Measurements from ENCODE around the gene ARF1.

Gene ARF1

GRCh38 chr1:228117335-228117734, 34.8 kb downstream of the ARF1 start:
- H3K79me2 ChIP-seq (ENCODE audit: insufficient read depth, low read length): no peaks in the 10 kb centered on the region
- no peak overlapping the region for H2AFZ ChIP-seq (ENCODE audit: low read depth, low read length, severe bottlenecking)
- no peaks in the 10 kb centered on the region for H3K27me3 ChIP-seq (ENCODE audit: low read length)
- H3K36me3 ChIP-seq (ENCODE audit: low read length): no peaks in the 10 kb centered on the region
- TF ChIP-seq, protein P1, sequence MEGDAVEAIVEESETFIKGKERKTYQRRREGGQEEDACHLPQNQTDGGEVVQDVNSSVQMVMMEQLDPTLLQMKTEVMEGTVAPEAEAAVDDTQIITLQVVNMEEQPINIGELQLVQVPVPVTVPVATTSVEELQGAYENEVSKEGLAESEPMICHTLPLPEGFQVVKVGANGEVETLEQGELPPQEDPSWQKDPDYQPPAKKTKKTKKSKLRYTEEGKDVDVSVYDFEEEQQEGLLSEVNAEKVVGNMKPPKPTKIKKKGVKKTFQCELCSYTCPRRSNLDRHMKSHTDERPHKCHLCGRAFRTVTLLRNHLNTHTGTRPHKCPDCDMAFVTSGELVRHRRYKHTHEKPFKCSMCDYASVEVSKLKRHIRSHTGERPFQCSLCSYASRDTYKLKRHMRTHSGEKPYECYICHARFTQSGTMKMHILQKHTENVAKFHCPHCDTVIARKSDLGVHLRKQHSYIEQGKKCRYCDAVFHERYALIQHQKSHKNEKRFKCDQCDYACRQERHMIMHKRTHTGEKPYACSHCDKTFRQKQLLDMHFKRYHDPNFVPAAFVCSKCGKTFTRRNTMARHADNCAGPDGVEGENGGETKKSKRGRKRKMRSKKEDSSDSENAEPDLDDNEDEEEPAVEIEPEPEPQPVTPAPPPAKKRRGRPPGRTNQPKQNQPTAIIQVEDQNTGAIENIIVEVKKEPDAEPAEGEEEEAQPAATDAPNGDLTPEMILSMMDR (IDR thresholded peaks at IDR 0.05; ENCODE audit: insufficient read depth, low read length, poor library complexity, severe bottlenecking): no peak
- no peak for TF ChIP-seq EZH2phosphoT487 (conservative IDR thresholded peaks at IDR 0.05; ENCODE audit: low read length)
- no peak overlapping the region for H3K27ac ChIP-seq (ENCODE audit: low read depth, low read length)
- no peak overlapping the region for H3K4me2 ChIP-seq (ENCODE audit: low read depth, low read length, poor library complexity, severe bottlenecking)
- H3K9me3 ChIP-seq (ENCODE audit: insufficient read depth, low read length): peaks cover 11% of the 10 kb centered on the region; the same call in 1 of the 2 replicates
- H4K20me1 ChIP-seq (ENCODE audit: low read depth, low read length): no peaks in the 10 kb centered on the region
- no peaks in the 10 kb centered on the region for H3K9me2 ChIP-seq (replicated peaks; ENCODE audit: insufficient read depth, low read length)
- H3F3A ChIP-seq (ENCODE audit: insufficient read depth): no peaks in the 10 kb centered on the region
- no peak overlapping the region for H3K4me3 ChIP-seq (ENCODE audit: insufficient read depth, low read length, poor library complexity, severe bottlenecking)
- no peak overlapping the region for H3K9ac ChIP-seq (ENCODE audit: low read length)

- H3K27me3 ChIP-seq (ENCODE audit: low read length): no peaks in the 10 kb centered on the region
- H3K9ac ChIP-seq (ENCODE audit: low read length): no peak overlapping the region
- H3F3A ChIP-seq (ENCODE audit: insufficient read depth): no peaks in the 10 kb centered on the region
- H3K27ac ChIP-seq (ENCODE audit: low read depth, low read length): no peak overlapping the region
- H3K9me2 ChIP-seq (replicated peaks; ENCODE audit: insufficient read depth, low read length): no peaks in the 10 kb centered on the region
- no peaks in the 10 kb centered on the region for H4K20me1 ChIP-seq (ENCODE audit: low read depth, low read length)
- no peak overlapping the region for H3K4me2 ChIP-seq (ENCODE audit: low read depth, low read length, poor library complexity, severe bottlenecking)
- no peaks in the 10 kb centered on the region for H3K36me3 ChIP-seq (ENCODE audit: low read length)
- no peak for TF ChIP-seq EZH2phosphoT487 (conservative IDR thresholded peaks at IDR 0.05; ENCODE audit: low read length)
- TF ChIP-seq, protein P1 (IDR thresholded peaks at IDR 0.05; ENCODE audit: insufficient read depth, low read length, poor library complexity, severe bottlenecking): no peak
- no peaks in the 10 kb centered on the region for H3K79me2 ChIP-seq (ENCODE audit: insufficient read depth, low read length)
- no peak overlapping the region for H2AFZ ChIP-seq (ENCODE audit: low read depth, low read length, severe bottlenecking)
- peaks cover 11% of the 10 kb centered on the region; the same call in 1 of the 2 replicates for H3K9me3 ChIP-seq (ENCODE audit: insufficient read depth, low read length)
- H3K4me3 ChIP-seq (ENCODE audit: insufficient read depth, low read length, poor library complexity, severe bottlenecking): no peak overlapping the region
Observed at GRCh38 chr1:228118040-228118439, 35.5 kb downstream of the ARF1 start.

DNA sequence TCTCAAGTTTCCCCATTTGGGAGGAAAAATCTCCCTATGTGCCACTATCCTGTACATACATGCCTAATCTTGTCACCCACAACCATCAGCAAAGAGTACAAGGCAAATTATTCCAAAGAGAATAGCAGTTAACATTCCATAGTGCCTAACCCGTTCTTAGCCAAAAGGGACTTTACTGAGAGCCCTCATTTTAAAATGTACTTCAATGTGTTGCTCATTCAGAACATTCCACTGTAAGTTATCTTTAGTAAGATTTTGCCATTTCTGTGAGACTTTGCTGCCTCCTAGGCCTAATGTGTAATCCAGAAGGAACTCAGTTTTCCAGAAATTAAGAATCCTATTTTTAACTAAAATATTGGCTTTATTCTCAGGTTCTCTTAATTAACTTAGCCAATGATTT, 37.8 kb downstream of the ARF1 start:
- H3K4me3 ChIP-seq (ENCODE audit: insufficient read depth, low read length, poor library complexity, severe bottlenecking): no peak overlapping the region
- H3K4me2 ChIP-seq (ENCODE audit: low read depth, low read length, poor library complexity, severe bottlenecking): no peak overlapping the region
- no peaks in the 10 kb centered on the region for H4K20me1 ChIP-seq (ENCODE audit: low read depth, low read length)
- no peaks in the 10 kb centered on the region for H3F3A ChIP-seq (ENCODE audit: insufficient read depth)
- H3K27ac ChIP-seq (ENCODE audit: low read depth, low read length): no peak overlapping the region
- H3K9ac ChIP-seq (ENCODE audit: low read length): no peak overlapping the region
- H3K9me3 ChIP-seq (ENCODE audit: insufficient read depth, low read length): peaks cover 11% of the 10 kb centered on the region; the same call in 1 of the 2 replicates
- no peaks in the 10 kb centered on the region for H3K79me2 ChIP-seq (ENCODE audit: insufficient read depth, low read length)
- no peaks in the 10 kb centered on the region for H3K9me2 ChIP-seq (replicated peaks; ENCODE audit: insufficient read depth, low read length)
- no peaks in the 10 kb centered on the region for H3K27me3 ChIP-seq (ENCODE audit: low read length)
- TF ChIP-seq EZH2phosphoT487 (conservative IDR thresholded peaks at IDR 0.05; ENCODE audit: low read length): no peak
- no peaks in the 10 kb centered on the region for H3K36me3 ChIP-seq (ENCODE audit: low read length)
- no peak overlapping the region for H2AFZ ChIP-seq (ENCODE audit: low read depth, low read length, severe bottlenecking)

DNA sequence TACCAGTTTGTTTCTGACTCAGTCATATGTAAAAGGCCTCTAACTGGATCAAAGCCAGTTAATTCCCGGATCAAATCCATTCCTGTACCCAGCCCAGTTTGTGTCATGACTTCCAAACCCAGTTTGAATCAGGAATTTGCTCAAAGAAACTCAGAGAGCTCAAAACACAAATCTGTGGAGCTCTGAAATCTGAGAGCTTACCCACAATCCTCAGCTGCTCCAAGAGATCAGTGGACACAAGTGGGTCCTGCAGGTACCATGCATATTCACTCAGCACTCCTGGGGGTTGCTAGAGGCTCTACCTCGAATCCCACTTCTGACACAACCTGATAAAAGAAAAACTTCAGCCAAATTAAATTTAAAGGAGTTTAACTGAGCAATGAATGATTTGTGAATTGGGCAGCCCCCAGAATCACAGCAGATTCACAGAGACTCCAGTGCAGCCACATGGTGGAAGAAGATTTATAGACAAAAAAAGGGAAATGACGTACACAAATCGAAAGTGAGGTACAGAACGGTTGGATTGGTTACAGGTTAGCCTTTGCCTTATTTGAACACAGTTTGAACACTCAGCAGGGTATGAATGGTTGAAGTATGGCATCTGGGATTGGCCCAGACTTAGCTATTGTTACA, 38.5 kb downstream of the ARF1 start:
- H3F3A ChIP-seq (ENCODE audit: insufficient read depth): no peaks in the 10 kb centered on the region
- TF ChIP-seq, protein P1 (IDR thresholded peaks at IDR 0.05; ENCODE audit: insufficient read depth, low read length, poor library complexity, severe bottlenecking): no peak
- TF ChIP-seq EZH2phosphoT487 (conservative IDR thresholded peaks at IDR 0.05; ENCODE audit: low read length): no peak
- no peak overlapping the region for H3K4me3 ChIP-seq (ENCODE audit: insufficient read depth, low read length, poor library complexity, severe bottlenecking)
- no peak overlapping the region for H3K9ac ChIP-seq (ENCODE audit: low read length)
- no peak overlapping the region for H2AFZ ChIP-seq (ENCODE audit: low read depth, low read length, severe bottlenecking)
- no peaks in the 10 kb centered on the region for H3K27me3 ChIP-seq (ENCODE audit: low read length)
- no peaks in the 10 kb centered on the region for H3K9me2 ChIP-seq (replicated peaks; ENCODE audit: insufficient read depth, low read length)
- H3K36me3 ChIP-seq (ENCODE audit: low read length): no peaks in the 10 kb centered on the region
- H3K27ac ChIP-seq (ENCODE audit: low read depth, low read length): no peak overlapping the region
- no peaks in the 10 kb centered on the region for H3K79me2 ChIP-seq (ENCODE audit: insufficient read depth, low read length)
- no peaks in the 10 kb centered on the region for H4K20me1 ChIP-seq (ENCODE audit: low read depth, low read length)
- no peak overlapping the region for H3K4me2 ChIP-seq (ENCODE audit: low read depth, low read length, poor library complexity, severe bottlenecking)
- H3K9me3 ChIP-seq (ENCODE audit: insufficient read depth, low read length): peaks cover 11% of the 10 kb centered on the region; the same call in 1 of the 2 replicates

Data from SU-DHL-6 (cell line).